Mononuclear cell (primary cell): ENCODE data around the gene GALNT16. TPM values are rescaled to one million over a fixed set of nuclear protein-coding genes. Genes with fewer than 3 reads are reported as not detected.
"Not testable (repeated sequence)": the region's sequence is repeated elsewhere in the genome, so short reads cannot be mapped to it uniquely, and the experiment has no call there.

Source experiments
- H3K27me3 ChIP-seq: 2 replicates; pipeline ENCODE4 v1.6.0; 2011; ENCODE audit warnings: low read length, control low read depth; ENCODE audit not compliant: insufficient read depth
- H3K4me1 ChIP-seq: 2 replicates; pipeline ENCODE4 v1.5.1; 2011; ENCODE audit warnings: mild to moderate bottlenecking, low read length, control low read depth; ENCODE audit not compliant: insufficient read depth
- H3K4me3 ChIP-seq: 2 replicates; pipeline ENCODE4 v1.5.1; 2011; ENCODE audit warnings: mild to moderate bottlenecking, low read length, moderate library complexity
- H3K9me3 ChIP-seq: 2 replicates; pipeline ENCODE4 v1.5.1; 2011; ENCODE audit warnings: low read depth, mild to moderate bottlenecking, control low read depth, low read length
- total RNA-seq: library from RNA; depleted of rRNA; stranded (reverse); fragments of >200 nt; gene quantifications from one replicate; pipeline ENCODE4 v1.2.3, GENCODE V29; 2012

The GALNT16 gene
- total RNA-seq, 1 donor = not detected

DNA sequence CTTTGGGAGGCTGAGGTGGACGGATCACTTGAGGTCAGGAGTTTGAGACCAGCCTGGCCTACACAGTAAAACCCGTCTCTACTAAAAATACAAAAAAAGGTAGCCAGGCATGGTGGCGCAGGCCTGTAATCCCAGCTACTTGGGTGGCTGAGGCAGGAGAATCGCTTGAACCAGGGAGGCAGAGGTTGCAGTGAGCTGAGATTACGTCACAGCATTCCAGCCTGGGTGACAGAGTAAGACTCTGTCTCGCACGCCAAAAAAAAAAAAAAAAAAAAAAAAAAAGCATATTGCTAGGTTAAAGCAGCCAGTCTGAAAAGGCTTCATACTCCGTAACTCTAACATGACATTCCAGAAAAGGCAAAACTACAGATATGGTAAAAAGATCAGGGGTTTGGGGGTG lies 131.4 kb downstream of the GALNT16 start:
- H3K27me3 ChIP-seq, H3K4me3 ChIP-seq, H3K9me3 ChIP-seq: not testable (repeated sequence)
- peaks cover 28% of the 10 kb centered on the region for H3K4me1 ChIP-seq

GRCh38 chr14:69392481-69392880 lies 132.5 kb downstream of the GALNT16 start:
- Histone ChIP-seq H3K9me3 (no peaks in the 10 kb centered on the region), H3K27me3 (no peaks in the 10 kb centered on the region), H3K4me3 (no peak overlapping the region), H3K4me1 (peaks cover 35% of the 10 kb centered on the region)

GRCh38 chr14:69395929-69396328 lies 136.0 kb downstream of the GALNT16 start:
- Histone ChIP-seq H3K27me3 (no peaks in the 10 kb centered on the region), H3K9me3 (no peaks in the 10 kb centered on the region), H3K4me1 (peaks cover 58% of the 10 kb centered on the region), H3K4me3 (no peak overlapping the region)

GRCh38 chr14:69398053-69398817 lies 138.3 kb downstream of the GALNT16 start, which contains the start of the genes ERH and SLC39A9:
Gene ERH (minus strand): TSS chr14:69398299. CDS start chr14:69398233, 66 bp downstream.
Gene SLC39A9 (plus strand): TSS chr14:69398692. CDS start chr14:69399370, 678 bp downstream.
- Histone ChIP-seq H3K9me3 (no peaks in the 10 kb centered on the region), H3K4me3 (peak within 1 kb of the TSS; percentile 67), H3K27me3 (no peaks in the 10 kb centered on the region), H3K4me1 (peaks cover 51% of the 10 kb centered on the region)

GRCh38 chr14:69398818-69399210 lies 138.9 kb downstream of the GALNT16 start:
- Histone ChIP-seq H3K4me3 (peak overlapping the region; percentile 67), H3K4me1 (peaks cover 45% of the 10 kb centered on the region), H3K9me3 (no peaks in the 10 kb centered on the region)

GRCh38 chr14:69399750-69400149 lies 139.8 kb downstream of the GALNT16 start:
- Histone ChIP-seq H3K9me3 (no peaks in the 10 kb centered on the region), H3K4me1 (peaks cover 43% of the 10 kb centered on the region), H3K27me3 (no peaks in the 10 kb centered on the region), H3K4me3 (no peak overlapping the region)

More at GRCh38 chr14:69398818-69399210, 138.9 kb downstream of the GALNT16 start:
- no peaks in the 10 kb centered on the region for H3K27me3 ChIP-seq

GRCh38 chr14:69400154-69400553 lies 140.2 kb downstream of the GALNT16 start:
- H3K4me1 ChIP-seq = peaks cover 40% of the 10 kb centered on the region
- no peaks in the 10 kb centered on the region for H3K9me3 ChIP-seq
- no peaks in the 10 kb centered on the region for H3K27me3 ChIP-seq
- H3K4me3 ChIP-seq = no peak overlapping the region

- Histone ChIP-seq H3K27me3 (no peaks in the 10 kb centered on the region), H3K9me3 (no peaks in the 10 kb centered on the region), H3K4me3 (no peak overlapping the region), H3K4me1 (peaks cover 31% of the 10 kb centered on the region)
Observed at GRCh38 chr14:69401841-69402240, 141.9 kb downstream of the GALNT16 start.

- peaks cover 22% of the 10 kb centered on the region for H3K4me1 ChIP-seq
- H3K27me3 ChIP-seq = no peaks in the 10 kb centered on the region
- H3K9me3 ChIP-seq = no peaks in the 10 kb centered on the region
- H3K4me3 ChIP-seq = no peak overlapping the region
Observed at GRCh38 chr14:69404478-69404877, 144.5 kb downstream of the GALNT16 start.

DNA sequence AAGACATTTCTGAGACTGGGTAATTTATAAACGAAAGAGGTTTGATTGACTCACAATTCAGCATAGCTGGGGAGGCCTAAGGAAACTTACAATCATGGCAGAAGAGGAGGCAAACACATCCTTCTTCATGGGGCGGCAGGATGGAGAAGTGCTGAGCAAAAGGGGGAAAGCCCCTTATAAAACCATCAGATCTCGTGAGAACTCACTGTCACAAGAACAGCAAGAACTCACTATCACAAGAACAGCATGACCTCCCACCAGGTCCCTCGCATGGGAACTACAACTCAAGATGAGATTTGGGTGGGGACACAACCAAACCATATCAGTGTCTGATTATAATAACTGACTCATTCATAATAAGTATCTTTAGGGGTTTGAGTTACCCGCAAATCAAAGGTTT lies 144.9 kb downstream of the GALNT16 start:
- H3K27me3 ChIP-seq = no peaks in the 10 kb centered on the region
- H3K4me3 ChIP-seq = no peak overlapping the region
- H3K9me3 ChIP-seq = no peaks in the 10 kb centered on the region
- peaks cover 18% of the 10 kb centered on the region for H3K4me1 ChIP-seq

GRCh38 chr14:69405762-69406161 lies 145.8 kb downstream of the GALNT16 start:
- Histone ChIP-seq H3K4me3 (no peak overlapping the region), H3K9me3 (no peaks in the 10 kb centered on the region), H3K4me1 (peaks cover 9% of the 10 kb centered on the region), H3K27me3 (no peaks in the 10 kb centered on the region)

Other genes starting within 250 kb of the GALNT16 start
- 42.2 TPM for gene DCAF5, start 107.0 kb upstream of the GALNT16 start, total RNA-seq
- 2.9 TPM for gene EXD2, start 68.7 kb upstream of the GALNT16 start, total RNA-seq
- gene ERH, start 138.1 kb downstream of the GALNT16 start, total RNA-seq = 61.7 TPM
- gene SLC39A9, start 138.5 kb downstream of the GALNT16 start, total RNA-seq = 37.2 TPM
- gene PLEKHD1, start 224.6 kb downstream of the GALNT16 start, total RNA-seq = 0.31 TPM